Activated CD4-positive, alpha-beta memory T cell treated with anti-CD3 and anti-CD28 coated beads, Interleukin-2, amount 10 ng/mL, durations not matched to agents 7 days and 5 days (primary cell): ENCODE measurements around the gene OST4. TPM values are rescaled to one million over a fixed set of nuclear protein-coding genes. Genes with fewer than 3 reads are reported as not detected.

Experiments
- CTCF ChIA-PET: fragments of 350-600 bp; sonication (Branson Sonifier 250); formaldehyde crosslinking; loops from one replicate; lab custom pipeline; 2021; ENCODE audit warnings: antibody characterized with exemption, inconsistent platforms; lab: Charles Lee
- POLR2A ChIA-PET: fragments of 350-600 bp; sonication (Branson Sonifier 250); formaldehyde crosslinking; loops from one replicate; lab custom pipeline; 2021; ENCODE audit warnings: antibody characterized with exemption; lab: Charles Lee
- DNase-seq: peaks from one replicate; pipeline ENCODE4 v3.0.0-alpha.2; 2020
- H3K27ac Mint-ChIP-seq: one replicate; pipeline ENCODE4 v1.8.0; 2021; ENCODE audit warnings: mild to moderate bottlenecking, mixed read lengths
- H3K27me3 Mint-ChIP-seq: one replicate; pipeline ENCODE4 v1.8.0; 2021; ENCODE audit warnings: mixed read lengths
- H3K36me3 Mint-ChIP-seq: one replicate; pipeline ENCODE4 v1.8.0; 2021; ENCODE audit warnings: low read depth, mixed read lengths
- H3K4me1 Mint-ChIP-seq: one replicate; pipeline ENCODE4 v1.8.0; 2021; ENCODE audit warnings: mixed read lengths
- H3K4me3 Mint-ChIP-seq: one replicate; pipeline ENCODE4 v1.8.0; 2021; ENCODE audit warnings: mild to moderate bottlenecking, mixed read lengths
- H3K9me3 Mint-ChIP-seq: one replicate; pipeline ENCODE4 v1.8.0; 2021; ENCODE audit warnings: mixed read lengths
- total RNA-seq, 2 experiments: library from RNA; stranded (reverse); gene quantifications; one replicate each; pipeline ENCODE4 v1.2.3, GENCODE V29; 2021

The OST4 gene
- total RNA-seq, 2 experiments from 2014 or later: 305 to 312 TPM

DNA sequence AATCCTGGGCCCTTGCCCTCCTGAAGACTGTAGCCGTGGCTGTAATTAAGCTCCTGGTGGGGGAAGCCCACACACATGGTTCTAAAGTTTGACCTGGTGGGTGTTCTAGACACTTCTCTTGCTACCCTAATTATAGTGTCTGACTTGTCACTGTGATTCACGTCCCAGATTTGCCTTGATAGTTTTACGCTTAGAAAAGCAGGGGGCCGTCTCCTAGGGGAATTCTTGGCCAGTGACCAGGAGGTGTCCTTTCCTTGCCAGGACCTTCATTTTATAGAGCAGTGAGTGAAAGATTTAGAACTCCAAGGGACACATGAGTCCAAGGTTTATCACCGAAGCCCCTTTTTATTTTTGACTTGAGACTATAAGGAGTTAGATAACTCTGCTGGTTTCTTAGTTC, 29.7 kb downstream of the OST4 start:
- Mint-ChIP-seq H3K36me3 (peaks cover 64% of the 10 kb centered on the region), H3K4me3 (no peak overlapping the region), H3K27me3 (no peaks in the 10 kb centered on the region), H3K9me3 (no peaks in the 10 kb centered on the region), H3K27ac (no peak overlapping the region), H3K4me1 (peaks cover 11% of the 10 kb centered on the region)
- ChIA-PET CTCF (no interaction called here), POLR2A (interaction anchor here (1.6 kb wide), 1 partner anchor 9 kb away, joined by 3 read pairs; no protein-coding TSS in a partner anchor)
- no peak for DNase-seq

DNA sequence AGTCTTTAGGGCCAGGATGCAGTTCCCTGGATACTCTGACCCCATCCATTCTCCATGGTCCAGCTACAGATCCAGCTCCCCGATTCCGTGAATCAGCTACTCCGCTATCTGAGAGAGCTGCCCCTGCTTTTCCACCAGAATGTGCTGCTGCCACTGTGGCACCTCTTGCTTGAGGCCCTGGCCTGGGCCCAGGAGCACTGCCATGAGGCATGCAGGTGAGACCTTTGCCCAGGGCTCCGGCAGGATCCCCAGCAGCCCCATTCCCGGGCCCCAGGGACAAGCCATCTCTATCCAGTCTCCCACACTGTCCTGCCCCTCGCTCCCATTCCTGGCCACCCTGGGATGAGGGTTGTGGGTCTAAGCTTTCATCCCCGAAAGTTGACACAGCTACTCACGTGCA, 31.2 kb downstream of the OST4 start:
- ChIA-PET CTCF (no interaction called here), POLR2A (interaction anchor here (1.1 to 4.7 kb wide), 2 partner anchors 10 to 31 kb away, joined by 4 to 28 read pairs; partner anchors contain the start of genes AGBL5 and OST4)
- H3K27me3 Mint-ChIP-seq: no peaks in the 10 kb centered on the region
- peaks cover 76% of the 10 kb centered on the region for H3K36me3 Mint-ChIP-seq
- no peaks in the 10 kb centered on the region for H3K9me3 Mint-ChIP-seq
- H3K4me3 Mint-ChIP-seq: no peak overlapping the region
- no peak for DNase-seq
- H3K27ac Mint-ChIP-seq: no peak overlapping the region
- H3K4me1 Mint-ChIP-seq: peaks cover 16% of the 10 kb centered on the region

DNA sequence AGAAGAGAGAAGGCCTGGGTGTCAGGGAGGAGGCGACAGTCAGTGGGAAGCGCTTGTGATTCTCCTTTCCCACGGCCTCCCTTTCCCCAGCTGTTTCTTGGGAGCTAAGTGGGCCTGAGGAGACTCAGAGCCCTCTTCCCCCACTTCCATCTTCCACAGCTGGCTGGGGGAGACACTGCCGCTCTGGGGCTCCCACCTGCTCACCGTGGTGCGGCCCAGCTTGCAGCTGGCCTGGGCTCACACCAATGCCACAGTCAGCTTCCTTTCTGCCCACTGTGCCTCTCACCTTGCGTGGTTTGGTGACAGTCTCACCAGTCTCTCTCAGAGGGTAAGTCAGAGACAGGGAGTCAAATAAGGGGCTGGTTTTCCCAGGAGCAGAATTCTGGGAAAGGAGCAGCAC, 31.6 kb downstream of the OST4 start:
- H3K4me3 Mint-ChIP-seq: no peak overlapping the region
- H3K27me3 Mint-ChIP-seq: no peaks in the 10 kb centered on the region
- CTCF ChIA-PET: no interaction called here
- no peaks in the 10 kb centered on the region for H3K9me3 Mint-ChIP-seq
- H3K4me1 Mint-ChIP-seq: peaks cover 21% of the 10 kb centered on the region
- H3K27ac Mint-ChIP-seq: no peak overlapping the region
- DNase-seq: no peak
- H3K36me3 Mint-ChIP-seq: peaks cover 80% of the 10 kb centered on the region
- POLR2A ChIA-PET: interaction anchor here (1.1 to 4.7 kb wide), 2 partner anchors 11 to 32 kb away, joined by 4 to 28 read pairs; partner anchors contain the start of genes AGBL5 and OST4

DNA sequence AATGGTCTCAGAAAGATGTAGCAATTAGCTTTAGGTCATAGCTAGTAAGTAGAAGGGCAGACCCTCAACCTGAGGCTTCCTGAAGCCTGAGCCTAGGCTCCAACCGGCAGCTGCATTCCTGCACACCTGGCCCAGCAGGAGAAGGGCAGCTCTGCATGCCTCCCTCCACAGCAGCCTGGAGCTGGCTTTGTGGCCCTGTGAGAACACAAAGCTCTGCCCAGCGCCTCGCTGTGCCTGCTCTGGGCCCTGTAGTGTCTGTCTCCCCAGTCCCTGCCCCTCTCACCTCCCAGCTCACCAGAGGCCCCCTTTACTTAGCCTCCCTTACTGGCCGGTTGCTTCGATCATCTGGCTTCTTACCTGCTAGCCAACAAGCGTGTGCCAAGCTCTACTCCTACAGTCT, 32.0 kb downstream of the OST4 start:
- no peaks in the 10 kb centered on the region for H3K27me3 Mint-ChIP-seq
- DNase-seq: no peak
- H3K4me1 Mint-ChIP-seq: peaks cover 25% of the 10 kb centered on the region
- ChIA-PET POLR2A (interaction anchor here (1.1 to 4.7 kb wide), 2 partner anchors 11 to 32 kb away, joined by 4 to 28 read pairs; partner anchors contain the start of genes AGBL5 and OST4), CTCF (no interaction called here)
- peaks cover 78% of the 10 kb centered on the region for H3K36me3 Mint-ChIP-seq
- no peak overlapping the region for H3K27ac Mint-ChIP-seq
- H3K9me3 Mint-ChIP-seq: no peaks in the 10 kb centered on the region
- no peak overlapping the region for H3K4me3 Mint-ChIP-seq

DNA sequence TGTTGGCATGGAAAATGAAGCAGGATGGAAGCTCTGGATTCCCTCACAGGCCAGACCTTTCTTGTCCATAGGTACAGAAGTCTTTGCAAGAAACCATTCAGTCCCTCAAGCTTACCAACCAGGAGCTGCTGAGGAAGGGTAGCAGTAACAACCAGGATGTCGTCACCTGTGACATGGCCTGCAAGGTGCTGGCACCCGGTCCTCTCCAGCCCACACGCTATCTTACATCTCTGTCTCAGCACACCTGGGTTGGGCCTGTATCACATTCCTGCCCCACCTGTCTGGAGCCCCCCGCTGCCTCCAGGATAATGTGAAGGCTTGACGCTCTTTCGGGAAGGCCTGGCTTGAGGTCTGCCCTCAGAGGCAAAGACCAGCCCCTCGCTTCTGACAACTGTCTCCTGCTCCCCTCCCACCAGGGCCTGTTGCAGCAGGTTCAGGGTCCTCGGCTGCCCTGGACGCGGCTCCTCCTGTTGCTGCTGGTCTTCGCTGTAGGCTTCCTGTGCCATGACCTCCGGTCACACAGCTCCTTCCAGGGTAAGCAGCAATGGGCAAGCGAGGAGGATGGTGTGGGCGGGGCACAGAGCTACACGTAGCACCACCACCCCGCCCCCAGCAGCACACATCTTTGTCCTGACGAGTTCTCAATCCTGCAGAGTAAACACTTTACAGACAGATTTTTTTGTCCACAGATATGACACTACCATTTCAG, 32.7 kb downstream of the OST4 start:
- no peaks in the 10 kb centered on the region for H3K27me3 Mint-ChIP-seq
- no peak for DNase-seq
- CTCF ChIA-PET: no interaction called here
- H3K4me3 Mint-ChIP-seq: no peak overlapping the region
- no peaks in the 10 kb centered on the region for H3K9me3 Mint-ChIP-seq
- POLR2A ChIA-PET: interaction anchor here (4.7 kb wide), 1 partner anchor 12 kb away, joined by 28 read pairs; the partner anchor contains the start of gene AGBL5
- H3K27ac Mint-ChIP-seq: no peak overlapping the region
- peaks cover 31% of the 10 kb centered on the region for H3K4me1 Mint-ChIP-seq
- peaks cover 84% of the 10 kb centered on the region for H3K36me3 Mint-ChIP-seq

DNA sequence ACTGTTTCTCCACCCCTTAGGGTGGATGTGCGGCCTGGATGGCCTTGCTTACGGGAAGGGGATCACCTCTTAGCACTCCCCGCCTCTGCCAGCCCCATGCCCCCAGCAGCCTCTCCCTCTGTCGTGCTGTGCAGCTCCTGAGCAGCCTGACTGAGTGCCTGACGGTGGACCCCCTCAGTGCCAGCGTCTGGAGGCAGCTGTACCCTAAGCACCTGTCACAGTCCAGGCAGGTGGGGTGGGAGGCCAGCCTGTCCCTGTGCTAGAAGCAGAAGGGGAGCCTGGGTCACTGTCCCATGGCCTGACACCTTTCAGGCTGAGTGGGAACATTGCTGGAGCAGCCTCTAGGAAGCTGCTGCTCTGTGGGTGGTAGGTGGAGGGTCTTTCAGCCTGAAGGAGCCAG, 33.4 kb downstream of the OST4 start:
- Mint-ChIP-seq H3K36me3 (peaks cover 89% of the 10 kb centered on the region), H3K27me3 (no peaks in the 10 kb centered on the region), H3K27ac (no peak overlapping the region), H3K4me3 (no peak overlapping the region), H3K9me3 (no peaks in the 10 kb centered on the region), H3K4me1 (peaks cover 36% of the 10 kb centered on the region)
- ChIA-PET CTCF (interaction anchor here (4.0 kb wide), 1 partner anchor 13 kb away, joined by 11 read pairs; the partner anchor contains the start of gene AGBL5), POLR2A (interaction anchor here (4.7 kb wide), 1 partner anchor 13 kb away, joined by 28 read pairs; the partner anchor contains the start of gene AGBL5)
- no peak for DNase-seq

DNA sequence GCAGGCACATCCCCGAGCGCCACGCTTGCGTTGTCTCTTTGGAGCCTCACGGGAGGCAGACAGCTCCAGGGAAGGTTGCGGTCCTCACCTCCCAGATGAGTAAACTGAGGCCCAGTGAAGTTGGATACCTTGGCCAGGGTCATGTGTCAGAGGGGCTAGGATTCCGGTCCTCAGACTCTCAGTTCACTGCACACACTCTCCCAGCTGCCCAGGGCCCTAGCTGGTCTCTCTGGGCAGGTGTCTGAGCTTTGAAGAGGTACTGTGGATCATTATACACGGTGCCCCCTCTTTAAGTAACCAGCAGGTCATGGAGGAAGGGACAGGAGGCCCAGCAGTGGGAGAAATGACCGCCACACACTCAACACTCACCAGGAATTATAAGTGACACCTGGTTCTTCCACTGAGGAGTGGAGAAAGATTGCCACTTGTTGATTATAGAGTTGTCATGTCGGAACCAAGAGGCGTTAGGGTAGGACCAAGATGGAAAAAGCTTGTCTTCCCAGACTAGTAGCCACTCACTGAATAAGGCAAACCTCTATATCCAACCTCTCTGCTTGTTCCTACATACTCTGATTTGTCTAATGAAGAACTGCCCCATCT, 38.1 kb downstream of the OST4 start:
- DNase-seq: no peak
- Mint-ChIP-seq H3K27ac (peak overlapping the region; percentile 86), H3K4me1 (peaks cover 60% of the 10 kb centered on the region), H3K4me3 (peak overlapping the region; percentile 93), H3K9me3 (no peaks in the 10 kb centered on the region), H3K27me3 (no peaks in the 10 kb centered on the region), H3K36me3 (peaks cover 69% of the 10 kb centered on the region)
- ChIA-PET POLR2A (interaction anchor here (0.9 to 5.3 kb wide), 10 partner anchors 12 to 247 kb away, joined by 3 to 54 read pairs (median 5); partner anchors contain the start of genes AGBL5, ATRAID, CENPA and OST4), CTCF (interaction anchor here (0.6 to 2.7 kb wide), 9 partner anchors 12 to 380 kb away, joined by 3 to 18 read pairs (median 3); partner anchors contain the start of gene AGBL5)

DNA sequence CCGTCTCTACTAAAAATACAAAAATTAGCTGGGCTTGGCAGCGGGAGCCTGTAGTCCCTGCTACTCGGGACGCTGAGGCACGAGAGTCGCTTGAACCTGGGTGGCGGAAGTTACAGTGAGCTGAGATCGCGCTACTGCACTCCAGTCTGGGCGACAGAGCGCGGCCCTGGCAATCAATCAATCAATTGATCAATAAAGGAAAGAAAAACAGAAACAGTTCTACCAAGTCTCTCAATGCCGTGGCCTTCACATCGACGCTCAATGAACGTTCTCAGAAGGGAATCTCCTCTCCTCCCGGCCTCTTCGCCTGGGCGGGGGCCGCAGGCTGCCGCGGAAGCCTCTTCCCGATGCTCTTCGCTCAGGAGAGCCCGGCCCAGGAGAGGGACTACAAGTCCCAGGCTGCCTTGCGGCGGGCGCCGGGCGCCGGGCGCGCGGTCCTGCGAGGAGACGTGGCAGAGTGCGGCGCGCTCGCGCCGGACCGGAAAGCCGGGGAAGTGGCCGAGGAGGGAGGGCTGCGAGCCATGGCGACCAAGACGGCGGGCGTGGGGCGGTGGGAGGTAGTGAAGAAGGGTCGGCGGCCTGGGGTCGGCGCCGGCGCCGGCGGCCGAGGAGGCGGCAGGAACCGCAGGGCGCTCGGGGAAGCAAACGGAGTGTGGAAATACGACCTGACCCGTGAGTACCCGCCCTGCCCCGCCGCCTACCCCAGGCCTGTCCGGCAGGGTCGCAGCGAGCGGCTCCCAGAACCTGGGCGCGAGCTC, 38.8 kb downstream of the OST4 start, which contains the start of gene TMEM214:
Gene TMEM214 (plus strand): TSS at position 471 of the 758 bp plus-strand sequence. CDS start 51 bp downstream, at position 522.
- H3K4me1 Mint-ChIP-seq: peaks cover 62% of the 10 kb centered on the region
- H3K4me3 Mint-ChIP-seq: peak within 1 kb of the TSS; percentile 93

DNA sequence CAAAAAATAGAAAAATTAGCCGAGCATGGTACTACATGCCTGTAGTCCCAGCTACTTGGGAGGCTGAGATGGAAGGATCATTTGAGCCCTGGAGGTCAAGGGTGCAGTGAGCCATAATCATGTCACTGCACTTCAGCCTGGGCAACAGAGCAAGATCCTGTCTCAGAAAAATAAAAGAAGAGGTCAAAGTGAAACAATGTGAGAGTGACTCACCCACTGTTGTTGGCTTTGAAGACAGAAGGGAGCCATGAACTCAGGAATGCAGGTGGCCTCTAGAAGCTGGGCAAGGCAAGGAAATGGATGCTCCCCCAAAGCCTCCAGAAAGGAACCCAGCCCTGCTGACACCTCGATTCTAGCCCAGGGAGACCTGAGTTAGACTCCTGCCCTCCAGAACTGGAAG, 42.4 kb downstream of the OST4 start:
- Mint-ChIP-seq H3K9me3 (no peaks in the 10 kb centered on the region), H3K27ac (no peak overlapping the region), H3K4me3 (no peak overlapping the region), H3K27me3 (no peaks in the 10 kb centered on the region), H3K36me3 (peaks cover 32% of the 10 kb centered on the region), H3K4me1 (peaks cover 45% of the 10 kb centered on the region)
- DNase-seq: no peak
- CTCF ChIA-PET: no interaction called here
- POLR2A ChIA-PET: no interaction called here

More for the DNA sequence above, 38.8 kb downstream of the OST4 start, which contains the start of gene TMEM214:
- Mint-ChIP-seq H3K27me3 (no peaks in the 10 kb centered on the region), H3K27ac (peak within 1 kb of the TSS; percentile 86), H3K9me3 (no peaks in the 10 kb centered on the region), H3K36me3 (peaks cover 63% of the 10 kb centered on the region)
- ChIA-PET POLR2A (interaction anchor here (0.9 to 5.3 kb wide), 11 partner anchors 11 to 247 kb away, joined by 3 to 54 read pairs (median 5); partner anchors contain the start of genes AGBL5, ATRAID, CENPA and OST4), CTCF (interaction anchor here (1.1 to 2.7 kb wide), 6 partner anchors 13 to 187 kb away, joined by 3 to 18 read pairs (median 3); partner anchors contain the start of gene AGBL5)
- DNase-seq: peak; percentile 87

DNA sequence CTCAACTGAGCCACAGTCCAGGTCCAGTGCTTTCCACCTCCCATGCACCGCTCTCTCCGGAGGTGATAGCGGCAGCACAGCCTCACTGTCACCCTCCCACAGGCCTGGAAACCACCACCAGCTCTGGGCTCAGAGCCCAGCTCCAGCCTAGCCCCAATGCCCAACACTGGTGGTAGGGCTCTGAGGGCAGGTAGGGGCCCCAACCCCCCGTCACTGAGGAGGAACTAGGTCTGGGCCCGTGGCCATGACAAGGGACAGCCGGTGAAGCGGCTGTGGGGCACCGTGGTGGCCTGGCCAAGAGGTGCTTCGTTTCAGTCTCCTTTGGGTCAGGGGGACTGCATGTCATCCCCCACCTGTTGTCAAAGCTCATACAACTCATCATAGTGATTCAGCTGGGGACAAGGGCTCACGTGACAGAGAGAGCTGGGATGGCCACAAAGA, 44.2 kb downstream of the OST4 start:
- Mint-ChIP-seq H3K27me3 (no peaks in the 10 kb centered on the region), H3K36me3 (peaks cover 17% of the 10 kb centered on the region), H3K27ac (no peak overlapping the region), H3K9me3 (no peaks in the 10 kb centered on the region), H3K4me1 (peaks cover 34% of the 10 kb centered on the region), H3K4me3 (no peak overlapping the region)
- DNase-seq: no peak
- CTCF ChIA-PET: interaction anchor here (1.1 kb wide), 1 partner anchor 11 kb away, joined by 4 read pairs; no protein-coding TSS in a partner anchor
- POLR2A ChIA-PET: no interaction called here

DNA sequence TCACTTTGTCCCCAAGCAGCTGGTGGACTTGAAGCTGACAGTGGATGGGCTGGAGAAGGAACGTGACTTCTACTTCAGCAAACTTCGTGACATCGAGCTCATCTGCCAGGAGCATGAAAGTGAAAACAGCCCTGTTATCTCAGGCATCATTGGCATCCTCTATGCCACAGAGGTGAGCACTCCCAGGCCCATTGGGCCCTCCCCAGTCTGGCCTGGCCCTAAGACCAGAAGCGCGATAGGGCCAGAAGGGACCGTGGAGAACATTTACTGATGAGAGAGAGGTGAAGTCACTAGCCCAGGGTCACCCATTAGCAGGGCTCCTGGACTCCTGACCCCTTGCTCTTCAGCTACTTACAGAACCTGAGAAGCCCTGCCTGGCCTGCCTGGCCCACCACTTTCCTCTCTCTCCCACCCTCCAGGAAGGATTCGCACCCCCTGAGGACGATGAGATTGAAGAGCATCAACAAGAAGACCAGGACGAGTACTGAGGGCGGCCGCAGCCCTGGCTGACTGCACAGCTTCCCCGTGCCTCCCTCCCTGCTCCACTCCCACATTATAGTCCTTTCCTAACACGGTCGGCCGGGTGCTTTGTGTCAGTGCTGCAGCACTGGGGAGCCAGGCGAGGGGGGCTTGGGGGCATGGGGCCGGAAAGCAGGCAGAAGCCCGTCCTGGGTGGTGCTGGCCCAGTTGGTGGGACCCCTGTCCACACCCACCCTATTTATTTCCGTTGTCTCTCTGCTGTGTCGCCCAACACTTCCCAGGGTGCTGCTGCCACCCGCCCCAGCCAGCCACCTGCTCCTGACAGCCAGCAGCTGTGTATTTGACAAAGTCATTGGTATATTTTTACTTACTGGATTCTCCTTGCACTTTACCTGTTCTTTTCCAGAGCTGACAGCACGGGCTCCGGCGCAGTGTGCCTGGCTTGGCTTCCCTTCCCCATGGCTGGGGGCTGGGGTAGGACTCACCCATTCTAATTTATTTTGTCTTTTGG, 45.3 kb downstream of the OST4 start:
- no peaks in the 10 kb centered on the region for H3K9me3 Mint-ChIP-seq
- no peak overlapping the region for H3K27ac Mint-ChIP-seq

More for the DNA sequence above, 45.3 kb downstream of the OST4 start:
- Mint-ChIP-seq H3K4me1 (peaks cover 23% of the 10 kb centered on the region), H3K27me3 (no peaks in the 10 kb centered on the region), H3K4me3 (no peak overlapping the region), H3K36me3 (peaks cover 13% of the 10 kb centered on the region)
- CTCF ChIA-PET: no interaction called here
- POLR2A ChIA-PET: interaction anchor here (1.1 kb wide), 1 partner anchor 25 kb away, joined by 3 read pairs; no protein-coding TSS in a partner anchor
- no peak for DNase-seq
